SH-SY5Y (cell line): ENCODE data around the gene FOXL1.

Experiments
- GATA2 ChIP-seq: IDR thresholded peaks from 2 replicates; pipeline ENCODE4 v1.6.1; 2011; ENCODE audit warnings: mild to moderate bottlenecking, low read depth, low read length
- GATA3 ChIP-seq: IDR thresholded peaks from 2 replicates; pipeline ENCODE4 v1.6.1; 2011; ENCODE audit warnings: low read depth, mild to moderate bottlenecking, low read length, moderate library complexity

The FOXL1 gene

GRCh38 chr16:86541560-86541959 is 36.8 kb upstream of the FOXL1 start:
- TF ChIP-seq GATA2: no peak
- no peak for TF ChIP-seq GATA3

DNA sequence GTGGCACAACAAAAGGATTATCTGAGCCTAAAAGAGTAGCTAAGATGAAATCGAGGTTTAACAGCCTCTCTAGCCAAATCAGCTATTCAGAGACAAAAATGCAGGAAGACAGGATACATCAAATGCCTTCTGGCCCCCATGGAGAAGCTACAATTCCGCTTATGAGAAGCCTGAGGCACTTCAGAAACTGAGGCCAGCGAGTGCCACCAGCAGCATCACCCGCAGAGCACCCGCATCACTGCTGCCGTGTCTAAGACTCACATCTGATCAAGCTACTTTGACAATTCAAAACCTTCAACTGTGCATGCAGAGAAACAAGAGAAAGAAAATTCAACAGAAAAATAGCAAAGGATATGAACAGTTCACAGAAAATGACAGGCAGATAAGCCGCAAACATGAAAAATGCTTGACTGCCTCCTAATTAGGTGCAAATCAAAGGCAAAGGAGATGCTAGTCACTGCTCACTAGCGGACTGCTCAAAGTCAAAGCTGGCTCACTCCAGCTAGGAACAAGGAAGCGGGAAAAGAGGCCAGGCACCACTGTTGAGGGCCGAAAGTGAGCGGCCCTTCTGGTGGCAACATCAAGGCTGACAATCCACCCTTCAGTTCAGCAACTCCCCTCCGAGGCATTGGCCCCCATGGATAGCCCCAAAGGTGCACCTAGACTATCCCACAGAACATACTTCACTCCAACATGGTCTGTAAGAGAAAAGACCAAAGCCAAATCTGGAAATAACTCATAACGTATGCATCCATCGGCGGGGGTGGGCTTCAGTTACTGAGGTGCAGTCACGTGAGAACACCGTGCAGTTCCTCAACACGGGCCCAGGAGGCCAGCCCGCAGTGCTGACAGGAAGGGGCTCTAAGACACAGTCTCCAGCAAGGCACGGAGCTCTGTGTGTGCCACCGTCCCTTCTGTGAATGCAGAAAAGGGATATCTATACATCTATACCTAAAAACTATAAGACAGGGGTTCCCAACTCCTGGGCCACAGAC is 35.3 kb upstream of the FOXL1 start:
- TF ChIP-seq GATA2: no peak
- no peak for TF ChIP-seq GATA3

GRCh38 chr16:86545481-86545880 is 32.9 kb upstream of the FOXL1 start:
- TF ChIP-seq GATA3: no peak
- TF ChIP-seq GATA2: no peak

DNA sequence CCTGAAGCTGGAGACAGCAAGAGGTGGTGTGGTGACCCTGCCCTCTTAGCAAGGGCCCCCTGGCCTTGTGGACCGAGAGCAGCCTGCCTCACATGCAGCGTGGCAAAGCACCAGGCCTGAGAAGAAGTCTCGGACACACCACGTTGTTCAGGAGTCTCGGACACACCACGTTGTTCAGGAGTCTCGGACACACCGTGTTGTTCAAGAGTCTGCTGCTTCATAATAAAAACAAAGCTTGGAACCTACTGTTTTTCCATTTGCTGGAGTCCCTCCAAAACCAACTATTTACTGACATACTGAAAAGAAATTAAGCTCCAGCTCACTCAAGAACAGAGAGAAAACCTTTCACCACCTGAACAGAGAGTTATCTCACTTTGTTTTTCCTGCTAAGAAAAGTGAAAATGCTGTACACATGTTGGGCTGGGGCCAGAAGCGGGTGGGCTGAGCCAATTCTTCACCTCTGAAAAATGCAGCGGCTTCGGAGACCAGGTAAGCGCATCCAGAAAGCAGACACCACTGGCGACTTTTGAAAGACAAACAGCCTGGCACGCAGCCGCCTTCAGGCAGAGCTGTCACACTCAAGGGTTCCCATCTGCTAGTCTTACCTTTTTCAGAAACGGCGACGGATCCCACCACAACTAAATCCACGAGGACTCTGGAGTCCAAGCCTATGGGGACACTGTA is 32.3 kb upstream of the FOXL1 start:
- TF ChIP-seq GATA3: no peak
- no peak for TF ChIP-seq GATA2

DNA sequence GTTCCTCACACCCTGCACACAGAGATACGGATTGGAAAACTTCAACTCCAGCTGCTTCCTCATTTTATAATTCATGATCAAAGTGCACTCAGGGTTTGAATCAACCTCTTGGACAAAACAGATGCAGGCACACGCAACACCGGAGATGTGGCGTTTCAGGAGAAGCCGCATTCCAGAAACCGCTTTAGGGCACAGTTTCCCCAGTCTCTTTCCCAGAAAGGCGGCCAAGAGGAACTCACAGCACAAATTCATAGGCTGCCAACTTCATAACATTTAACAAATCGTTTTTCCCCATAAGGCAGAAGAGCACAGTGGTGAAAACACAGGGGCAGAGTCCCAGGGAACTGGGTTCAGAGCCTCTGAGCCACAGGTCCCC is 31.7 kb upstream of the FOXL1 start:
- no peak for TF ChIP-seq GATA3
- no peak for TF ChIP-seq GATA2

- TF ChIP-seq GATA3: no peak
- no peak for TF ChIP-seq GATA2
These were observed 31.1 kb upstream of the FOXL1 start for GRCh38 chr16:86547286-86547685.

GRCh38 chr16:86549076-86549892 is 29.1 kb upstream of the FOXL1 start:
- no peak for TF ChIP-seq GATA3

GRCh38 chr16:86549893-86550190 is 28.5 kb upstream of the FOXL1 start:
- no peak for TF ChIP-seq GATA3
- no peak for TF ChIP-seq GATA2

DNA sequence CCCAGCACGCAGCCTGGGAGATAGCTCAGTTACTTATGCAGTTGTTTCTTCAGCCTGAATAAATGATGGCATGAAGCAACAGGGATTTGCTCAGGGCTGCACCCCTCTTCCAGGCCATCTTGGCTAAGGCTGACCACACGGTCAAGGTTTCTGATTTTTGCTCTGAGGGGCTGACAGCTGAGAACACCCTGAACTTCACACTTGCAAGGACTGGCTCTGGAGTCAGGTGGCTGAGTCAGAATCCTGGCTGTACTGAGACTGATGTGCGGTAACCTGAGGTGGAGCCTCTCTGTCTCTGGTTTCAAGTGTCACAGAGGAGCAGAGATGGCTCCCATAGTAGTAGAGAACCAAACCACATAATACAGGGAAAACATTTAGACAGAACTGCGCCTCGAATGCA is 28.1 kb upstream of the FOXL1 start:
- TF ChIP-seq GATA2: no peak
- no peak for TF ChIP-seq GATA3

DNA sequence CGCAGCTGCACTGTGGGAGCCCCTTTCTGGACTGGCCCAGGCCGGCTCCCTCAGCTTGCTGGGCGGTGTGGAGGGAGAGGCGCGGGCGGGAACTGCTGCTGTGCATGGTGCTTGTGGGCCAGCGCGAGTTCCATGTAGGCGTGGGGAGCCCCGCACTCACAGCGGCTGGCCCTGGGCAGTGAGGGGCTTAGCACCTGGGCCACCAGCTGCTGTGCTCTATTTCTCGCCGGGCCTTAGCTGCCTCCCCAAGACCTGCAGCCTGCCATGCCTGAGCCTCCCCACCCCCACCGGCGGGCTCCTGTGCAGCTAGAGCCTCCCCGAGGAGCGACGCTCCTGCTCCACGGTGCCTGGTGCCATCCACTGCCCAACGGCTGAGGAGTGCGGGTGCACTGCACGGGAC is 25.0 kb upstream of the FOXL1 start:
- TF ChIP-seq GATA2 (no peak), GATA3 (no peak)

DNA sequence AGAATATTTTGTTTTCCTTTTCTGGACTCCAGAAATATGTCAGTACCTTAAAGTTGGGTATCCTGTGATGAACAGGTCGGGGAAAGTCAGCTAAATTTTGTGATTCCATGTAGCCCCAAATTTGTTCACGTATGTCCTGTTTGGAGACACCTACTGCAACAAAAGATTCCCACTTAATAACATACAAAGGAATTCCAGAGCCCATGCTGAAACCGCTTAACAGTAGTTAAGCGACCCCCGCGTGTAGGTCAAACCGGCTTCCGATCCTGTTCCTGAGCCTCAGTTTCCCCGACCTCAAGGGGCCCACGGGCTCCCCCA is 23.8 kb upstream of the FOXL1 start:
- TF ChIP-seq GATA2: no peak
- TF ChIP-seq GATA3: no peak

- no peak for TF ChIP-seq GATA2
- no peak for TF ChIP-seq GATA3
These were observed 23.2 kb upstream of the FOXL1 start, which contains the start of gene MTHFSD for GRCh38 chr16:86554917-86555703. MTHFSD (minus strand) TSS chr16:86555235; CDS start chr16:86555184, 51 bp downstream.

DNA sequence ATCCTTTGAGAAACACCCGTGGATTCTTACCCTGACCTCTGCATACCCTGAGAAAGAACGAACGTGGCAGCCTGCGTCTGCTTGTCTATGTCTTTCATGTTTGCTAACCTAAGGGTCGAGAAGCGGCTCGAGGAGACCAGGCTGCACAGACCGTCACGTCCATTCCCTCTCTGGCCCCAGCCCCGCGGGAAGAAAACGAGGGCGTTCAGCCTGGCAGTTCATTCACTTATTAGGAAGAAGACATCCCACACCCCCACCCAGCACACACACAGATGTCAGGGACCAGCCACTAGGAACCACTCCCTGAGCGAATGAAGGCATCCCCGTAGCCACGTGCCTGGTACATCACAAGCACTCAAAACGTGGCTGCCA is 22.7 kb upstream of the FOXL1 start:
- TF ChIP-seq GATA3 (no peak), GATA2 (no peak)

DNA sequence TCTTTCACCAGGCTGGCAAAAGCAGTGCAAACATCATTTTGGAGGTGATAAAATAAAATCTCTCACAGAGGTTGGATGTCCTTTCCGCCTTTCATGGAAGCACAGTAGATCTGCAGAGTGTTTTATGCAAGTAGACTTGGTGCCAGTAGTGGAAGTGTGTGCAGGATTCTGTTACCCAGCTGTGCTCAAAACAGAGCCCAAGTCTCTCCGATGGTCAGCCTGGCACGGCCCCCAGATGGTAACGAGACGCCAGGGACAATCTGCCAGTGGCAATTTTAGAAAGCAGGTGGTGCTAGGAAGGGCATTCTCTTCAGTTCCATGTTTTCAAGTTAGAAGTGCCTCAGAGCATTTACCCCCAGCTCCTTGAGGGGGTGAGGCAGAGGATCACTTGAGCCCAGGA is 21.8 kb upstream of the FOXL1 start:
- TF ChIP-seq GATA3: no peak
- TF ChIP-seq GATA2: no peak

DNA sequence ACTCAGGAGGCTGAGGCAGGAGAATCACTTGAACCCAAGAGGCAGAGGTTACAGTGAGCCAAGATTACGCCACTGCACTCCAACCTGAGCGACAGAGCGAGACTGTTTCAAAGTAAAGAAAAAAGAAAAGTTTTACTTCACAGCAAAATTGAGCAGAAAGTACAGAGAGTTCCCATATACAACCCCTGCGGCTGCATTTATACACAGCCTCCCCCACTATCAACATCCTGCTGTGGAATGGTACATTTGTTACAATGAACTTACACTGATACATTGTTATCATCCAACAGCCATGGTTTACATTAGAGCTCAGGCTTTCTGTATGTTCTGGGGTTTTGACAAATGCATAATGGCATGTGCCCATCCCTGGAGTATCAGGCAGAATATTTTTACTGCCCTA is 20.8 kb upstream of the FOXL1 start:
- TF ChIP-seq GATA3: no peak
- no peak for TF ChIP-seq GATA2
